Measurements from ENCODE around the gene ATF1. TPM values are rescaled to one million over a fixed set of nuclear protein-coding genes. Genes with fewer than 3 reads are reported as not detected.
A peak's percentile ranks its signal among the peaks of the same experiment; 100 is the strongest.
"Not testable (repeated sequence)": the region's sequence is repeated elsewhere in the genome, so short reads cannot be mapped to it uniquely, and the experiment has no call there.

The ATF1 gene
- total and polyA plus RNA-seq, 4 experiments from 2014 or later: 48.7 to 52.3 (median 51.5) TPM

GRCh38 chr12:50799908-50800307, 36.0 kb downstream of the ATF1 start:
- intact Hi-C loops (cut with micrococcal nuclease): no loop called here
- H3K27ac Mint-ChIP-seq: peak overlapping the region in 1 of 7 donors; percentile 6
- no peak for DNase-seq
- H3K4me3 Mint-ChIP-seq: no peak overlapping the region
- Histone ChIP-seq H3K4me3 (ENCODE audit: low read length in 2 of 2) (no peak overlapping the region), H3K36me3 (ENCODE audit: insufficient read depth, low read length) (peaks cover 36% of the 10 kb centered on the region), H3K4me1 (ENCODE audit: insufficient read depth, low read length) (no peaks in the 10 kb centered on the region), H3K27ac (ENCODE audit: low read depth, low read length) (no peak overlapping the region), H3K27me3 (ENCODE audit: insufficient read depth, low read length) (no peaks in the 10 kb centered on the region), H3K9me3 (ENCODE audit: control insufficient read depth in 1 of 2, low read length in 2 of 2) (peaks cover 0 to 7% of the 10 kb centered on the region in 2 donors)
- ChIA-PET POLR2A (ENCODE audit: partially characterized antibody) (no interaction called here), CTCF (ENCODE audit: partially characterized antibody) (no interaction called here)
- peaks cover 0 to 5% (median 0%) of the 10 kb centered on the region in 4 donors for H3K4me1 Mint-ChIP-seq
- H3K27me3 Mint-ChIP-seq: no peaks in the 10 kb centered on the region
- H3K36me3 Mint-ChIP-seq: peaks cover 56 to 58% of the 10 kb centered on the region in 2 donors
- H3K9me3 Mint-ChIP-seq: peaks cover 0 to 13% (median 10%) of the 10 kb centered on the region in 8 donors

GRCh38 chr12:50803230-50803875, 39.5 kb downstream of the ATF1 start:
- Mint-ChIP-seq H3K36me3 (peaks cover 36 to 41% of the 10 kb centered on the region in 2 donors), H3K9me3 (peaks cover 0 to 13% (median 10%) of the 10 kb centered on the region in 8 donors), H3K4me3 (no peak overlapping the region), H3K4me1 (no peaks in the 10 kb centered on the region), H3K27me3 (no peaks in the 10 kb centered on the region), H3K27ac (peak overlapping the region in 2 of 7 donors; percentile 11 to 30)
- ChIA-PET POLR2A (ENCODE audit: partially characterized antibody) (no interaction called here), CTCF (ENCODE audit: partially characterized antibody) (no interaction called here)
- H3K4me3 ChIP-seq (ENCODE audit: low read length in 2 of 2): no peak overlapping the region
- H3K9me3 ChIP-seq (ENCODE audit: control insufficient read depth in 1 of 2, low read length in 2 of 2): peaks cover 0 to 7% of the 10 kb centered on the region in 2 donors
- no peak for DNase-seq
- no peaks in the 10 kb centered on the region for H3K4me1 ChIP-seq (ENCODE audit: insufficient read depth, low read length)
- no peak overlapping the region for H3K27ac ChIP-seq (ENCODE audit: low read depth, low read length)
- H3K27me3 ChIP-seq (ENCODE audit: insufficient read depth, low read length): no peaks in the 10 kb centered on the region
- H3K36me3 ChIP-seq (ENCODE audit: insufficient read depth, low read length): peaks cover 22% of the 10 kb centered on the region
- intact Hi-C loops (cut with micrococcal nuclease): no loop called here

DNA sequence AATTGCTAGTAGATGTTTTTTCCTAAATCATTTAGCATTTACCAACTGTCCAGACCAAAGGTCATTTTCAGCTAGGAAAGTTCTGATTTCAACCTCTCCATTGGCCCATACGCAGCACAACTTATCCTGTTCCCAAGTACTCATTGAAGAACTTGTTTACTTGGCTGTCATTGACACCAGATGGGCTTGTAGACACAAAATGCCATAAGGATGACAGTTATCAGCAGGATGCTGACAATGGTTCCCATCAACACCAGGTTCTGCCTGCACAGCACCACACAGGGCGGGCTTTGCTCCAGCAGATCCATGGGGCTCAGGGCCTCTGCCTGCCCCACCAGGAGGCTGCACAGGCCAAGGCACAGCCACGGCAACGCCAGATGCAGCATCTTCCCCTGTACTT, 42.3 kb downstream of the ATF1 start:
- peak overlapping the region in 1 of 7 donors; percentile 52 for H3K27ac Mint-ChIP-seq
- H3K4me3 Mint-ChIP-seq: no peak overlapping the region
- H3K4me1 Mint-ChIP-seq: no peaks in the 10 kb centered on the region
- Histone ChIP-seq H3K4me3 (ENCODE audit: low read length in 2 of 2) (no peak overlapping the region), H3K9me3 (ENCODE audit: control insufficient read depth in 1 of 2, low read length in 2 of 2) (no peaks in the 10 kb centered on the region), H3K36me3 (ENCODE audit: insufficient read depth, low read length) (peaks cover 10% of the 10 kb centered on the region), H3K27me3 (ENCODE audit: insufficient read depth, low read length) (no peaks in the 10 kb centered on the region), H3K27ac (ENCODE audit: low read depth, low read length) (no peak overlapping the region), H3K4me1 (ENCODE audit: insufficient read depth, low read length) (no peaks in the 10 kb centered on the region)
- H3K27me3 Mint-ChIP-seq: no peaks in the 10 kb centered on the region
- intact Hi-C loops (cut with micrococcal nuclease): no loop called here
- ChIA-PET POLR2A (ENCODE audit: partially characterized antibody) (no interaction called here), CTCF (ENCODE audit: partially characterized antibody) (interaction anchor here (1.3 kb wide), 1 partner anchor 19 kb away, joined by 4 read pairs; no protein-coding TSS in a partner anchor)
- H3K9me3 Mint-ChIP-seq: no peaks in the 10 kb centered on the region
- DNase-seq: no peak
- peaks cover 23 to 27% of the 10 kb centered on the region in 2 donors for H3K36me3 Mint-ChIP-seq

DNA sequence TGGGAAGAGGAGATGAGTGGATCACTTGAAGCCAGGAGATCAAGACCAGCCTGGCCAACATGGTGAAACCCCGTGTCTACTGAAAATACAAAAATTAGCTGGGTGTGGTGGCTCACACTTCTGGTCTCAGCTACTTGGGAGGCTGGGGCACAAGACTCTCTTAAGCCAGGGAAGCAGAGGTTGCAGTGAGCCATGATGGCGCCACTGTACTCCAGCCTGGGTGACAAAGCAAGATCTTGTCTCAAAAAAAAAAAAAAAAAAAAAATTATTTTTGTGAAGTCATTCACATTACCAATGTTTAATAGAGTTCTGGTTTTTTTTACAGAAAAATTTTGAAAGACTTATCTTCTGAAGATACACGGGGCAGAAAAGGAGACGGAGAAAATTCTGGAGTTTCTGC, 45.2 kb downstream of the ATF1 start:
- H3K27ac ChIP-seq (ENCODE audit: low read depth, low read length); H3K27me3 ChIP-seq (ENCODE audit: insufficient read depth, low read length); DNase-seq; CTCF ChIA-PET (ENCODE audit: partially characterized antibody); H3K4me3 Mint-ChIP-seq; H3K4me3 ChIP-seq (ENCODE audit: low read length in 2 of 2); POLR2A ChIA-PET (ENCODE audit: partially characterized antibody); intact Hi-C loops (cut with micrococcal nuclease); H3K9me3 ChIP-seq (ENCODE audit: control insufficient read depth in 1 of 2, low read length in 2 of 2); H3K9me3 Mint-ChIP-seq; H3K27ac Mint-ChIP-seq; H3K27me3 Mint-ChIP-seq; H3K4me1 Mint-ChIP-seq; H3K4me1 ChIP-seq (ENCODE audit: insufficient read depth, low read length): not testable (repeated sequence)
- peaks cover 30 to 38% of the 10 kb centered on the region in 2 donors for H3K36me3 Mint-ChIP-seq
- H3K36me3 ChIP-seq (ENCODE audit: insufficient read depth, low read length): peaks cover 22% of the 10 kb centered on the region

- H3K27me3 Mint-ChIP-seq; H3K4me3 Mint-ChIP-seq; H3K4me1 ChIP-seq (ENCODE audit: insufficient read depth, low read length); DNase-seq; H3K4me1 Mint-ChIP-seq; H3K4me3 ChIP-seq (ENCODE audit: low read length in 2 of 2); intact Hi-C loops (cut with micrococcal nuclease); H3K9me3 Mint-ChIP-seq; H3K27me3 ChIP-seq (ENCODE audit: insufficient read depth, low read length); H3K27ac Mint-ChIP-seq; H3K9me3 ChIP-seq (ENCODE audit: control insufficient read depth in 1 of 2, low read length in 2 of 2); H3K27ac ChIP-seq (ENCODE audit: low read depth, low read length): not testable (repeated sequence)
- POLR2A ChIA-PET (ENCODE audit: partially characterized antibody): interaction anchor here (1.1 kb wide), 1 partner anchor 51 kb away, joined by 4 read pairs; the partner anchor contains the start of gene ATF1
- peaks cover 43% of the 10 kb centered on the region for H3K36me3 ChIP-seq (ENCODE audit: insufficient read depth, low read length)
- H3K36me3 Mint-ChIP-seq: peaks cover 52 to 66% of the 10 kb centered on the region in 2 donors
- CTCF ChIA-PET (ENCODE audit: partially characterized antibody): interaction anchor here (1.3 kb wide), 1 partner anchor 10 kb away, joined by 3 read pairs; no protein-coding TSS in a partner anchor
These were observed 51.0 kb downstream of the ATF1 start for GRCh38 chr12:50814921-50815320.

GRCh38 chr12:50820177-50820576, 56.3 kb downstream of the ATF1 start:
- peaks cover 30 to 36% of the 10 kb centered on the region in 2 donors for H3K36me3 Mint-ChIP-seq
- H3K27me3 Mint-ChIP-seq: no peaks in the 10 kb centered on the region
- H3K4me1 Mint-ChIP-seq: peaks cover 2 to 5% (median 4%) of the 10 kb centered on the region in 4 donors
- Histone ChIP-seq H3K4me1 (ENCODE audit: insufficient read depth, low read length) (peaks cover 3% of the 10 kb centered on the region), H3K4me3 (ENCODE audit: low read length in 2 of 2) (no peak overlapping the region), H3K27me3 (ENCODE audit: insufficient read depth, low read length) (no peaks in the 10 kb centered on the region), H3K9me3 (ENCODE audit: control insufficient read depth in 1 of 2, low read length in 2 of 2) (no peaks in the 10 kb centered on the region), H3K36me3 (ENCODE audit: insufficient read depth, low read length) (peaks cover 19% of the 10 kb centered on the region), H3K27ac (ENCODE audit: low read depth, low read length) (no peak overlapping the region)
- intact Hi-C loops (cut with micrococcal nuclease): no loop called here
- CTCF ChIA-PET (ENCODE audit: partially characterized antibody): no interaction called here
- POLR2A ChIA-PET (ENCODE audit: partially characterized antibody): no interaction called here
- no peak overlapping the region for H3K27ac Mint-ChIP-seq
- DNase-seq: no peak
- H3K4me3 Mint-ChIP-seq: no peak overlapping the region
- no peaks in the 10 kb centered on the region for H3K9me3 Mint-ChIP-seq

- CTCF ChIA-PET (ENCODE audit: partially characterized antibody): interaction anchor here (1.0 to 1.2 kb wide), 2 partner anchors 57 to 165 kb away, joined by 4 to 6 read pairs; no protein-coding TSS in a partner anchor
These were observed 58.2 kb downstream of the ATF1 start for GRCh38 chr12:50822082-50822481.

More at GRCh38 chr12:50822082-50822481, 58.2 kb downstream of the ATF1 start:
- H3K4me3 Mint-ChIP-seq: no peak overlapping the region
- Histone ChIP-seq H3K9me3 (ENCODE audit: control insufficient read depth in 1 of 2, low read length in 2 of 2) (no peaks in the 10 kb centered on the region), H3K4me1 (ENCODE audit: insufficient read depth, low read length) (peaks cover 4% of the 10 kb centered on the region), H3K36me3 (ENCODE audit: insufficient read depth, low read length) (peaks cover 8% of the 10 kb centered on the region), H3K4me3 (ENCODE audit: low read length in 2 of 2) (no peak overlapping the region), H3K27me3 (ENCODE audit: insufficient read depth, low read length) (no peaks in the 10 kb centered on the region), H3K27ac (ENCODE audit: low read depth, low read length) (no peak overlapping the region)
- no peaks in the 10 kb centered on the region for H3K27me3 Mint-ChIP-seq
- H3K36me3 Mint-ChIP-seq: peaks cover 17 to 21% of the 10 kb centered on the region in 2 donors
- H3K9me3 Mint-ChIP-seq: no peaks in the 10 kb centered on the region
- DNase-seq: no peak
- intact Hi-C loops (cut with micrococcal nuclease): no loop called here
- no peak overlapping the region for H3K27ac Mint-ChIP-seq
- POLR2A ChIA-PET (ENCODE audit: partially characterized antibody): no interaction called here
- peaks cover 4 to 9% (median 5%) of the 10 kb centered on the region in 4 donors for H3K4me1 Mint-ChIP-seq

Data from CD4-positive, alpha-beta memory T cell (primary cell).